ACC112 (cell line): ENCODE results near the gene LPIN1.
"Not testable (repeated sequence)": the region's sequence is repeated elsewhere in the genome, so short reads cannot be mapped to it uniquely, and the experiment has no call there.

Experiments used
- H2AFZ ChIP-seq: fragments of 200-600 bp; sonication (generic); one replicate; pipeline ENCODE4 v1.6.0; 2017; ENCODE audit warnings: antibody characterized with exemption, low read length; ENCODE audit not compliant: unreplicated experiment
- H3K27ac ChIP-seq: fragments of 200-600 bp; sonication (generic); 2 replicates; pipeline ENCODE4 v1.5.1; 2014; ENCODE audit warnings: low read depth, mild to moderate bottlenecking, antibody characterized with exemption, low read length, moderate library complexity
- H3K27me3 ChIP-seq: fragments of 200-600 bp; sonication (generic); 2 replicates; pipeline ENCODE4 v1.6.1; 2014; ENCODE audit warnings: mild to moderate bottlenecking, antibody characterized with exemption, low read length, moderate library complexity, mixed read lengths; ENCODE audit not compliant: insufficient read depth
- H3K36me3 ChIP-seq: fragments of 200-600 bp; sonication (generic); 2 replicates; pipeline ENCODE4 v1.6.1; 2016; ENCODE audit warnings: mild to moderate bottlenecking, antibody characterized with exemption, low read length, moderate library complexity, mixed read lengths; ENCODE audit not compliant: insufficient read depth
- H3K4me1 ChIP-seq: fragments of 200-600 bp; sonication (generic); one replicate; pipeline ENCODE4 v1.6.1; 2016; ENCODE audit warnings: low read length, mixed read lengths; ENCODE audit not compliant: insufficient read depth, unreplicated experiment, control insufficient read depth
- H3K4me3 ChIP-seq: fragments of 200-600 bp; sonication (generic); 2 replicates; pipeline ENCODE4 v1.5.1; 2014; ENCODE audit warnings: mild to moderate bottlenecking, low read depth, low read length
- H3K79me2 ChIP-seq: fragments of 200-600 bp; sonication (generic); one replicate; pipeline ENCODE4 v1.6.0; 2016; ENCODE audit warnings: low read length; ENCODE audit not compliant: control insufficient read depth, unreplicated experiment, insufficient read depth

Gene LPIN1

GRCh38 chr2:11836647-11837219 is 90.3 kb downstream of the LPIN1 start:
- Histone ChIP-seq H3K36me3 (no peaks in the 10 kb centered on the region), H3K4me3 (no peak overlapping the region), H3K27me3 (no peaks in the 10 kb centered on the region), H3K27ac (no peak overlapping the region), H2AFZ (no peak overlapping the region), H3K79me2 (no peaks in the 10 kb centered on the region), H3K4me1 (peaks cover 6% of the 10 kb centered on the region)

- no peaks in the 10 kb centered on the region for H3K36me3 ChIP-seq
- no peak overlapping the region for H3K4me3 ChIP-seq
- peaks cover 6% of the 10 kb centered on the region for H3K4me1 ChIP-seq
- no peaks in the 10 kb centered on the region for H3K79me2 ChIP-seq
- no peaks in the 10 kb centered on the region for H3K27me3 ChIP-seq
- H3K27ac ChIP-seq, result no peak overlapping the region
- no peak overlapping the region for H2AFZ ChIP-seq
Observed at GRCh38 chr2:11837875-11838734, 91.7 kb downstream of the LPIN1 start.

- H3K4me3 ChIP-seq, result no peak overlapping the region
- no peaks in the 10 kb centered on the region for H3K36me3 ChIP-seq
- H3K4me1 ChIP-seq, result no peaks in the 10 kb centered on the region
- no peak overlapping the region for H2AFZ ChIP-seq
- H3K27ac ChIP-seq, result no peak overlapping the region
- H3K79me2 ChIP-seq, result no peaks in the 10 kb centered on the region
- no peaks in the 10 kb centered on the region for H3K27me3 ChIP-seq
Observed at GRCh38 chr2:11839916-11840315, 93.5 kb downstream of the LPIN1 start.

- no peaks in the 10 kb centered on the region for H3K79me2 ChIP-seq
- H3K36me3 ChIP-seq, result no peaks in the 10 kb centered on the region
- no peaks in the 10 kb centered on the region for H3K4me1 ChIP-seq
- H3K27ac ChIP-seq, result no peak overlapping the region
- no peak overlapping the region for H3K4me3 ChIP-seq
- H2AFZ ChIP-seq, result no peak overlapping the region
- H3K27me3 ChIP-seq, result no peaks in the 10 kb centered on the region
Observed at GRCh38 chr2:11842336-11842735, 95.9 kb downstream of the LPIN1 start.

GRCh38 chr2:11844798-11845197 is 98.4 kb downstream of the LPIN1 start:
- not testable (repeated sequence) for H3K79me2 ChIP-seq, H3K36me3 ChIP-seq, H3K27me3 ChIP-seq, H3K27ac ChIP-seq, H3K4me3 ChIP-seq, H2AFZ ChIP-seq, H3K4me1 ChIP-seq

GRCh38 chr2:11847935-11848334 is 101.5 kb downstream of the LPIN1 start:
- H2AFZ ChIP-seq, H3K79me2 ChIP-seq, H3K27me3 ChIP-seq, H3K36me3 ChIP-seq, H3K4me1 ChIP-seq, H3K4me3 ChIP-seq, H3K27ac ChIP-seq: not testable (repeated sequence)

- Histone ChIP-seq H3K79me2 (no peaks in the 10 kb centered on the region), H3K27me3 (no peaks in the 10 kb centered on the region), H3K4me3 (no peak overlapping the region), H3K27ac (no peak overlapping the region), H3K36me3 (no peaks in the 10 kb centered on the region), H3K4me1 (no peaks in the 10 kb centered on the region), H2AFZ (no peak overlapping the region)
Observed at GRCh38 chr2:11850082-11850481, 103.7 kb downstream of the LPIN1 start.

- Histone ChIP-seq H3K27me3 (no peaks in the 10 kb centered on the region), H3K27ac (no peak overlapping the region), H2AFZ (no peak overlapping the region), H3K4me1 (no peaks in the 10 kb centered on the region), H3K36me3 (no peaks in the 10 kb centered on the region), H3K4me3 (no peak overlapping the region), H3K79me2 (no peaks in the 10 kb centered on the region)
Observed at GRCh38 chr2:11852526-11853196, 106.2 kb downstream of the LPIN1 start.

GRCh38 chr2:11853197-11853588 is 106.8 kb downstream of the LPIN1 start:
- no peak overlapping the region for H3K4me3 ChIP-seq

GRCh38 chr2:11855064-11855760 is 108.8 kb downstream of the LPIN1 start:
- H3K4me3 ChIP-seq, result no peak overlapping the region
- H3K4me1 ChIP-seq, result no peaks in the 10 kb centered on the region
- H2AFZ ChIP-seq, result no peak overlapping the region
- H3K79me2 ChIP-seq, result no peaks in the 10 kb centered on the region
- H3K36me3 ChIP-seq, result no peaks in the 10 kb centered on the region
- no peaks in the 10 kb centered on the region for H3K27me3 ChIP-seq
- H3K27ac ChIP-seq, result no peak overlapping the region

More at GRCh38 chr2:11853197-11853588, 106.8 kb downstream of the LPIN1 start:
- Histone ChIP-seq H3K79me2 (no peaks in the 10 kb centered on the region), H3K27ac (no peak overlapping the region), H3K36me3 (no peaks in the 10 kb centered on the region), H3K4me1 (no peaks in the 10 kb centered on the region), H3K27me3 (no peaks in the 10 kb centered on the region), H2AFZ (no peak overlapping the region)
